ENCODE results near the gene RAB20.
"Not testable (repeated sequence)": the region's sequence is repeated elsewhere in the genome, so short reads cannot be mapped to it uniquely, and the experiment has no call there.

The RAB20 gene

DNA sequence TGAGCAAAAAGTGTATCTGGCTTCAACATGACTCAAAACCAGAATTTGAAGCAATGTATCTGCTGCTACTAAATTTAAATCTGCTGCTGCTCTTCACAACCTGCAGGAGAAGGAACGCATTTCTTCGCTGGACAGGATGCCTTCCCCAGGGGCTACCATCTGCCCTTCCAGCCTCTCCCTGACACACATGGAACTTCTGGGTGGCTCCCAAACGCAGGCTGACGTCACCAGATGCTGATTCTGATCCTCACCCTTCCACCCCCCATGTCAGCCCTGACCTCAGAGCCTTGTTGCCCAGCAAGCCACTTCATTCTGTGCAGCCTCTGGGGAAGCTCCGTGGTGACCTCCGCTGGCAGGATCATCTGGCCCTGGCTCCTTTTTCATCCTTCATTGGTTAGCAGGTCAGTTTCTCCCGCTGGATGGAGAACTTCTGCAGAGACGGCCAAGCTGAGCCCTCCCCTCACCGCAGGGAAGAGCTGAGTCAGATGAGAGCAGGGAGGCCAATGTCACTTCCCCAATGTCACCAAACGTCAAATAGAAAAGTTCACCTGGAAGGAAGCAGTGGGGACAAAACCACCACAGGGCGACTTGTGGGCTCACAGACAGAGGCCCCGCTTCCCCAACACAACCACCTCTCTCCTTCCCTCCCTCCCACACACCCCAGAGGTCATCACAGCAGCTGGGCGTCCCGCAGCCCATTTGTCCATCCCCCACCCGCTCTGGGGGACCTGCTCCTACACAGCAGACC lies 14.0 kb upstream of the RAB20 start:
- peak; percentile 39 for DNase-seq (ENCODE audit: low spot score)

DNA sequence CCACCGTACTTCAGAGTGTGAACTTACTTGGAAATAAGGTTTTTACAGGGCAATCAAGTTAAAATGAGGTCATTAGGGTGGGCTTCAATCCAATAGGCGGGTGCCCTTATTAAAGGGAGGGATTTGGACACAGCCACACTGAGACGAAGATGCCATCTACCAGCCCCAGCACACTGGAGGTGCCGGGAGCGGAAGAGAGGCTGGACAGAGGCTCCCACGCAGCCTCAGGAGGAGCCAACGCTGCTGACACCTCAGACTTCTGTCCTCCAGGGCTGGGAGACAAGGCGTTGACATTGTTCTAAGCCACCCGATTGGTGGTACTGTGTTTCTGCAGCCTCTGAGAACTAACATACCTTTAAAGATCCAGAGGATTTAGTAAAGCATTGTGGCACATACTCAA lies 12.6 kb upstream of the RAB20 start:
- no peak for DNase-seq (ENCODE audit: low spot score)

DNA sequence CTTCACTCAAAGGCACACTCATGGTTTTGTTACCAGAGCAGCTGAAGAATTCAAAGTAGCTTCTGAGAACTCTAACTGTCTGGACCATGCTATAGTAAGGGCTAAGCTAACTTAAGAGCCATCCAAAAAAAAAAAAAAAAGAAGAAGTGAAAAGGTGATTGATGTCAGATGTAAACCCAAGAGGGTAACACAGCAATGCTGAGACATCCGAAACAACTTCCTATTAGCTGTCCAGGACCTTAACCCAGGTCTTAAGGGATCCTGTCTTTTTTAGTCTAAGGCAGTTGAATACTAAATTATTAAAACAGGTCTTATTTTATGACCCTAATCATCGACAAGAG lies 11.2 kb upstream of the RAB20 start:
- no peak for DNase-seq (ENCODE audit: low spot score)

DNA sequence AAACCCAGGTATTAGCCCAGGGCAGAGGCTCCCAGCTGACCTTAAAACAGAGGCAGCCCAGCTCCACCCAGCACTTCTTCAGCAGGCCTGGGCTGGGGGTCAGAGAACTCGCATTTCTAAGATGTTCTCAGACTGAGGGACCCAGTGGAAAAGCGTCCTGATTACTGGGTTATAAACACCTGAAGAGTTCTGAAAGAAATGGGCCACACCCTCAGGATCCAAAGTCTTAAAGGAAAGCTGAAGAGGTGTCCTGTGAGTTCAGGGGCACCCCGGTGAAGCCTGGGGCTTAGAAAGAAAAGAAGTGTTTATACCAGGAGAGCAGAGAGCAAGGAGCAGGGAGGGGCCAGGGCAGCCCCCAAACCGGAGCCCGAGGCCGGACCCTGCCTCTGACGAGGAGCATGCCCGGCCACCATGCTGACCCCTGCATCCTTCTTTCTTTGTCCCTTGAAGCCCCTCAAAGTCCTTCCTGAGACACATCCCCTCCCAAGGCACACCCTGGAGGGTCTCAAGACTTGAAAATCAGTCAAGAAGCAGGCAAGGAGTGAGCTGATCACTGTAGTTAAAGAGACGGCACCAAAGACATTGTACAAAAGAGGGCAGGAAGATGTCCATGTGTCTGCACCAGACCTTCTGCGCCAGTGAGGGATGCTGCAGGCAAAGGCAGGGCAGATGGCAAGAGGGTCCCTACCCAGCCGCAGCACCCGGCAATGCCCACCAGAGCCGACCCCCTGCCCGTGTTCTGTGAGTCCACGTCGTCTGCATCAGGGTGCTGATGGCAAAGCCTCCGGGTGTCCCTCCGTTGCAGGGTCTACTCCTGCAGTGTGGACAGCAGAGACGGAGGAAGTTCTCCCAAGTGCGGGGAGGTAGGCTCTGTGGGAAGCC lies 10.6 kb upstream of the RAB20 start:
- no peak for DNase-seq (ENCODE audit: low spot score)

DNA sequence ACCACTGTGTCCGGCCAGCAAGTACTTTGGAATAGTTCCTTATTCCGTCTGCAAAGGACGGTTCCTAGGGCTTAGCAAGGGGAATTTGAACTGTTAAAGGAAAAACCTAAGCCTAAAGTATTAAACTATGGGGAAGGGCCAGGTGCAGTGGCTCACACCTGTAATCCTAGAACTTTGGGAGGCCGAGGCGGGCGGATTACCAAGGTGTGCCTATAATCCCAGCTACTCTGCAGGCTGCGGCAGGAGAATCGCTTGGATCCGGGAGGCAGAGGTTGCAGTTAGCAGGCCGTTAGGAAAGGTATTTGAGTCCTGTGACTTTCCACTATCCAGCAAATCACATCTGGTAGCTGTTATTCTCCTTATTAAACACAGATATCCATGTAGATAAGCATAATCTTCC lies 9.4 kb upstream of the RAB20 start:
- DNase-seq (ENCODE audit: low spot score): no peak

DNA sequence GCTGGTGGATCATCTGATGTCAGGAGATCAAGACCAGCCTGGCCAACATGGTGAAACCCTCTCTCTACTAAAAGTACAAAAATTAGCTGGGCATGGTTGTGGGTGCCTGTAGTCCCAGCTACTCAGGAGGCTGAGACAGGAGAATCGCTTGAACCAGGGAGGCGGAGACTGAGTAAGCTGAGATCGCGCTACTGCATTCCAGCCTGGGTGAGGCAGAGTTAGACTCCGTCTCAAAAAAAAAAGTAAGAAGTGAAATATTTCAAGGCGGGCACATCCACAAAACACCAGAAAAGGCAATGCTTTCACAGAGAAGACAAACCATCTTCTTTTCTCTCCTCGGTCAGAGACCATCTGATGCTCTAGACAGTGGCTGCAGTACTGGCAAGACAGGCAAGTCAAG lies 8.4 kb upstream of the RAB20 start:
- not testable (repeated sequence) for DNase-seq (ENCODE audit: low spot score)

DNA sequence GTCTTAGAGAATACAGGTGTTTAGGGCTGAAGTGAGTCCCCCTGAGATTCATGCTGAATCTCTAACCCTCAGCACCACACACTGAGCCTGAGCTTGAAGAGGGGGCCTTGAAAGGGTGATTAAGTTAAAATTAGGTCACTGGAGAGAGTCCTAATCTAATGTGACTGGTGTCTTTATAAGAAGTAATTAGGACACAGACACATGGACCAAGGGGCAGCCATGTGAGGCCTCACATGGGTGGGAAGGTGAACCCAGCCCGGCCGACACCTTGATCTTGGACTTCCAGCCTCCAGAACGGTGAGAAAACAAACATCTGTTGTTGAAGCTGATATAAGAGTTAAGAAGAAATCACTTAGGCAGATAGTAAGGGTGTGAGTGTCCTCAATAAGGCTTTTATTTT lies 7.1 kb upstream of the RAB20 start:
- no peak for DNase-seq (ENCODE audit: low spot score)

DNA sequence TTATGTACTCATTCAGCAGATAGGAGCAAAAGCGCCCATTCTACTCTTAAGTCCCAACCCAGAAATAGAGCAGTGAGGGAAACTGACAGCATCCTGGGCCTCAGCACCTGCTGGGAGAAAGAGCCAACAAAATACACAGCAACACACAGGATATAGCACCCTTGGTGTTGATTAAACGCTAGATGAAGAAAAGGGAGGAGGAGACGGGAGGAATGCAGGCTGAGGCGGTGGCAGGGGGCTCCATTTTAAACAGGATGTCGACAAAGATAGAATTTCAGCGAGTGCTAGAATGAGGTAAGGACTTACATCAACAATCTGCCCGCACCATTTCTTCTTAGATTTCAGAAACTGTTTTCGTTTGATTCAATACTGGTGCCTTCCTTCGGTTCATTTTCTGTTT lies 4.6 kb upstream of the RAB20 start:
- no peak for DNase-seq (ENCODE audit: low spot score)

DNA sequence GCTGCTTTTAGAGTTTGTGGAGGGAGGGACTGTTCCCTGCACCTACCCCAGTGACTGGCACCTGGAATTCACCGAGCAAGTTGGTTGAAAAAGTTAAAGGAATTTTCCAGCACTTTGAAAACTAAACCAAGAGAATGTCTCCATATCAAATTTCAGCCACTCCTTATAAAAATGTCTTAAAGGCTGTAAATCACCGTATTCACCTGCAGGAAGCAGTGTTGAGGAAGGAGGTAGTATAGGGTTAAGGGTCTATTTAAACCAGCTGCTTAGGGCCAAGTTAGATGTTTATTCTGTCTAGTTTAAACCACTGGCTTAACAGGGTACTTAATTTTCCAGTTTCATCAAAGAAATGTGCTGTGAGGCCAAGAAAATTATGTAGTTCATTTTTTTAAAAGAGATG lies 3.8 kb upstream of the RAB20 start:
- no peak for DNase-seq (ENCODE audit: low spot score)

DNA sequence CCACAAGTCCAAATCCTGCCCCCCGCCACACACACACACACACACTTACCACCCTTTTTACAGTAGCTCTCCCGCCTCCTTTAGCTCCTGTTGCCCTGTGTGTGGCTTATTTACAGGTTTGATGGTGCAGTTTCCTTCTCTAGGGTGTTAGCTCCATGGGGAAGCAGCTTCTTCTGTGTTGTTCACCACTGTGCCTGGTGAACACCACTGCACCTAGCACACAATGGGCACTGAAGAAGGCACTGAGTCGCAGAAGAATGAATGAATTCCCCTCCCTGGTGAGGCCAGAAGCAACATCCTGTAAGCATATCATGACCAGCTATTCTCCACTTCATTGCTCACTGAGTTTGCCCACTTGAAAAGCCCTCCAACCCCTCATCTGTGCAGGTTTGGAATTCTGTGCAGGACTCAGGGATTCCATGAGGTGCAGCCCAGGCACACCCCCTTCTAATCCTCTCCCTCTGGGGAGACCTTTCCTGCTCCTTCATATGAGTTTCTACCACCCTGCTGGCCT lies 3.0 kb upstream of the RAB20 start:
- DNase-seq (ENCODE audit: low spot score): no peak

DNA sequence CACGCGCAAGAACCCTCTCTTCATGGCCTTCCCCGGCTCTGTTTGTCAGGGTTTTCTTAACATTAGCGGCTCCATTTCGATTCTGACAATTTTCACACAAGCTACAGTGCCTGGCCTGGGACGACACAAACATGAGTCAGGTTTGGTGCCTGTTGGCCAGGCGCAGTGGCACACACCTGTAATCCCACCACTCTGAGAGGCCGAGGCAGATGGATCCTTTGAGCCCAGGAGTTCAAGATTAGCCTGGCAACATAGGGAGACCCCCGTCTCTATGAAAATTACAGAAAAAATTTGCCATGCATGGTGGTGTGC lies 1.9 kb upstream of the RAB20 start:
- no peak for DNase-seq (ENCODE audit: low spot score)

DNA sequence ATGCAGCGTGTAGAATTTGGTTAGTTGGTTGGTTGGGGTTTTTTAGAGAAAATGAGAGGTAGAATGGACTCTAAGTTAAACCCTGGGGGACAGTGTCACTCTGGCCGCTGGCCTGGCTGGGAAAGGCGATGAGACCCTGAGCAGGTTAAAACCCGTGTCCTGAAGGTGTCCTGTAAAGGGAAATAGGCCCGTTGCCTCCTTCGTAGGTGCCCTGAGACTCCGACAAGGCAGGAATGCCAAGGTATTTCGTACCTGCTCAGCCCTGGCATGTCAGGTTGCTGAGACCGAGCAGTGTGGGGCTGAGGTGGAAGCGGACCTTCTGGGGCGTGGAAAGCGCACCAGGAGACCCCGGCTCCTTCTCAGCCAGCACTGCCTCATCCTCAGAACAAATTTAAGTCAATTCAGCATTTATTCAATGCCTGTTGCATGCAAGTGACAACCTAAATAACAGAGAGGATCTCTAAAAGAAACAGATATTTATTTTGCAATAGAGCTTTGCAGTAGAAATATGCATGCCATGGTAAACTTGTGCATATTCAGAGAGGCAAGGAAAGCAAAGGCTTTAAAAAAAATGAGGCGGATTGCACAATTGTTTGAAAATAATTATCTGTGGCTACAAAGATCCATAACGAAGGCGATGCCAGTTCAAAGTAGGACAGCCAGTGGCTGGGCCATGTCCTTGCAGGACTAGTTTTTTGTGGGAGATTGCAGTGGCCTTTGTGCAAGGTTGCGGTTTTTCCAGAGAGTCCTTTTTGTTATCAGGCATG lies 1.4 kb upstream of the RAB20 start:
- DNase-seq (ENCODE audit: low spot score): no peak

DNA sequence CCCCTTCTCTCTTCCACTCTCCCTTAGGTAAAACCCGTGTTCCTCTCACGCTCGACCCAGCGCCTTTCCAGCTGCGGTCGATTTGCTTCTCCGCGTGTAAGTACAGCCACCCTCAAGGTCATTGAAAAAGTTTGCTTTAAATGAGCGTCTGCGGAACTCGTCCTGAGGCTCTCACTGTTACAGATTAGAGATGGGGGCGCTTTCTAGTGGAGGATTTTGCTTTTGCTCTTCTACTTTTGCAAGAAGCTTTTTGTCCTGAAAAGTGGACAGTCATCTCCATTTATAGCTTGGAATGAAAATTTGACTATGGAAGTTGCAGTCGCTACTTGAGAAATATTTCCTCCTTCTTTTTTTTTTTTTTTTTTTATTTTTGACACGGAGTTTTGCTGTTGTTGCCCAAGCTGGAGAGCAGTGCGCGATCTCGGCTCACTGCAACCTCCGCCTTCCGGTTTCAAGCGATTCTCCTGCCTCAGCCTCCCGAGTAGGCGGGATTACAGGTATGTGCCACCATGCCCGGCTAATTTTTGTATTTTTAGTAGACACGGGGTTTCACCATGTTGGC lies 595 bp upstream of the RAB20 start:
- DNase-seq (ENCODE audit: low spot score): no peak

DNA sequence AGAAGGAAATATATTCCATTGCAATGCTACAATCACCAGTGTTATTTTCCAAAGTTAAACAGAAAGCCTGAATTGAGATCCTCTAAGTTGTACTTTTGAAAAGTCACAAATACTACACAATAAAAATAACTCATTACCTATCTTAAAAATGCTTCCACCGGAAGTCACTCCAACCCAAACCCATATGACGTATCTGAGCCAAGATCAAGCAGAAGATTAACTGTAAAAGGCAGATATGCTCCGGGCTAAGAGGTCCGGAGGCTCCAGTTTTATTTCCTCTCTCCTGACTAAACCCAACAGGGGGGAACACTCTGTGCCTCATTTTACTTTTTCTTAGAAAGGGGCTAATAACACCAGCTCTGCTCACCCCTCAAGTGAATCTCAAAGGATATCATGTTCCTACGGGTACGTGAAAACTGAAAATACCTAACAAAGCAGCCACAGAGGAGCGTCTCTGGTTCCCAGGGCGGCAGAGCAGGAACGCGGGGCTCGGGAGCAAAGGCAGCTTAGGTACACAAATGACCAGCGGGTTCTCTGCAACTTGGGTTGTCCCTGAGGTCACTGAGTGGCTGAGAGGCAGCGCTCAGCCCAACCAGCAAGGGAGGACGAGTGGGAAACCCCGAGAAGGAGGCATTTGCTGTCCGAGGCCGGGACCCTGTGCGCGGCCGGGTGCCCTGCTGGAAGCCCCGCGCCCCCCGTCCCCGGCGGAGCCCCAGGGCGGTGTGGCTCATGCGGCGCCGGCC lies 750 bp downstream of the RAB20 start:
- no peak for DNase-seq (ENCODE audit: low spot score)

DNA sequence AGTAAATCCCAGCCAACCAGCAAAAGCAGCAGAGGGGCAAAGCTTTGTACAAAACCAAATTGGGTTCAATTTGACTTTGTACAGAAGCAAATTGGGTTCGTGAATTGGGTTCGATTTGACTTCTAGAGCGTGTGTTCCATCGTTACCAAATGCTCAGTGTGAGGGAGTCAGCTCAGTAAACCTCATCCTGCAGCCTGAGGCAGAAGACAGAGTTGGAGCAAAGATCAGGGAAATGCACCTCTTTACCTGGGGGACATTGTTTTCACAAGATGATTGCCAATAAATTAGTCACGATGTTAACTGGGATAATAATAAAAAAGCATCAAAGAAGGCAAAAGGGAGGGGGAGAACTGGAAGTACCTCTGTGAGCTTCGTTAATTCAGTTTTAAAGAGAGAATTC lies 1.5 kb downstream of the RAB20 start:
- no peak for DNase-seq (ENCODE audit: low spot score)

DNA sequence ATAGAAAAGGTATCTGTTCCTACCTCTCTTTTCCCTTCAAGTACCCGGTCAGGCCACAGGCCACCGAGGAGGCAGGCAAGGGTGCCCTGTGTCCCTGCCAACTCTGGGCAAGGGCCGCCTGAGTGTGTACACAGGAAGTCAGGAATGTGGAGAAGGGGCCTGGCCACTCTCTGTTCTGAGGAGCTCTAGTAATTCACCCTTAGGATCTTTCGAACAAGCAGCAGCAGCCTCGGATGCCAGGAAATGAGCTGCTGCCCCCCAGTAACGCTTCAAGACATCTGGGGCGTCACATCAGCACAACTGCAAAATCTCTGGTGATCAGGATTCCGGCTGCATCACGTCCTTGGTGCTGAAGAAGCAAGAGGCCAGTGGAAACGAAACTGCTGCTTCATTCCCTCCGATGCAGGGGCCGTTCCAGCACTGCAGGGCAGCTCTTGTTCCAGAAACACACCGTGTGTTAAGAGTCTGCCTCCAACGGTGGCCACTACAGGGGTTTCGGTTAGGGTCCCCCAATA lies 2.0 kb downstream of the RAB20 start:
- no peak for DNase-seq (ENCODE audit: low spot score)

DNA sequence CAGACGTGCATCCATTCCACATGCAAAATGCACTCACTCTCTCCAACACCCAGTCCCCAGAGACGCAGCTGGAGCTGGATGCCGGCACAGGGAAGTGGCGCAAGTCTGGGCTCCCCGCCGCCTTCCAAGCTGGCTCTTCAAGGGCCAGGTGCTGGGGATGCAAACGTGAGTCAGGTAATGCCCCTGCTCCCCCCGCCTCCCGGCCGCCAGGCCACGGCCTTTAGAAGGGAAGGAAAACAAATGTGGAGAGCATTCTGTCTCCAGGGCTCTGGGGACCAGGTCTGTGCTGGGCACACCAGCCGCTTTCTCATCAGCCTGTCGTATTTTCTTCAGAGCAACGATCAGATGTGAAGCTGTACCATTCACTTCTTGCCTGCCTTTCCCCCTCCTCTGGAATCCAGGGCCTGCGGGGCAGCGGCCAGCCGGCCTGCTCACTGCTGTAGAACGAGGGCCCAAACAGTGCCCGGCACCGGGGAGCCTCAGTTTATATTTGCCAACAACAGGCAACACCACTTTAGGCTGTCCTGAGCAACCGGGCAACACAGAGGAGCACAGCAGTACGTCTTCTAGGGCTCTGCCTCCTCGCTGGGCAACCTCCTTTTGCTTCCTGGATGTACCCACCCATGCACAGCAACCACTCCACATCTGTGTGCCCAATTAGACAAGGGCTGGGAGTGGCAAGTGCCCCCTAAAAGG lies 3.8 kb downstream of the RAB20 start:
- no peak for DNase-seq (ENCODE audit: low spot score)

DNA sequence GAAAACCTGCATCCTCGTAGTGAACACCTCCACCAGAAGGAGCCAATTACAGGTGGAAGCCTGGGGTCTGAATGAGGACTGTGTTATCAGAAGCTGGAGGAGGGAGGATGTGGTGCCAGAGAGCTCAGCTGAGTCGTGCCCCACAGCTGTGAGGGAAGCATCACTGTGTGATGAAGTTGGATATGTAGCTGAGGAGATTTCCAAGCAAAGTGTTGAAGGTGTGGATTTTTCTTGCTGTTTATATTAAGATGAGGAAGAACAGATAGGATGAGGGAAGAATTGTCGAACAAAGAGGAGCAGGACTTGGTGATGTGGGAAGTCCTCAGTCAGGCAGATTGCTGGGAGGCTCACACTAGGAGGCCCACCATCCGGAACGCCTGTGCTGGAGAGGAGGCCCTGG lies 4.4 kb downstream of the RAB20 start:
- DNase-seq (ENCODE audit: low spot score): no peak

DNA sequence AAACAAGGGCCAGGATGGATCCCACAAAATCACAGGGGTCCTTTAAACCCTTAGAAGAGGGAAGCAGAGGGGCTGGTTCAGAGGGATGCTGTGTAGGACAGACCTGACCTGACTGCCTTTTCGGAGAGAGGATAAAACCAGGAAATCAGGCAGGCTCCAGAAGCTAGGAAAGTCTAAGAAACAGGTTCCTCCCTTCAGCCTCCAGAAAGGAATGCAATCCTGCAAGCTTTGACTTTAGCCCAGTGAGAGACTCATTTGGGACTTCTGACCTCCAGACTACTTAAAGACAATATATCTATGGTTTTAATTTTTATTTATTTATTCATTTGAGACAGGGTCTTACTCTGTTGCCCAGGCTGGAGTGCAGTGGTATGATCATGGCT lies 5.3 kb downstream of the RAB20 start:
- DNase-seq (ENCODE audit: low spot score): no peak

DNA sequence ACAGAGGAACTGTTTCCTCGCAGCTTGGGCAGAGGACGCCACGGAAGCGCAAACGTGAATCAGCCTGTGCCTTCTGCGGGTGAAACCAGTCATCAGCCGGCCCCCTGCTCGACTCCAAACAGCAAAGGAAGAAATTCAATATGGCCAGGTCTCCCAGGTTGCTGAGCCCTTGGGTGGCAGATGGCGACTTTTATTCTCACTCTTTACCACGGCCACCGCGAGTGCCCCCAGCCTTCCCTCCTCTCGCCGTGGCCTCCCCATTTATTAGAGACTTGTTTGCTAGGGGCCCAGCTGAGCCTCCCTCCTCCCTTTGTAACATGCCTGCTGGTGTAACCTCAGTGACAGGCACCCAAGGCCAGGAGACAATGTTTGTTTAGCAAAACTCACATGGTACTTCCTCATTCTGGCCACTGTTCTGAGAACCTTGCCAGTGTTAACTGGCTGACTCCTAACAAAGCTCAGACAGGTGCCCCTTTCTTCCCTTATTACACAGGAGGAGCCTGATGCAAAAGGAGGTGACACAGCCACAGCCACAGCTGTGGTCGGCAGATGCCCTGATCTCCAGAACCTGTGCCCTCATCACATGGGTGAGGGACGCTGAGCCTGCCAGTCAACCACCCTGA lies 5.8 kb downstream of the RAB20 start:
- no peak for DNase-seq (ENCODE audit: low spot score)

DNA sequence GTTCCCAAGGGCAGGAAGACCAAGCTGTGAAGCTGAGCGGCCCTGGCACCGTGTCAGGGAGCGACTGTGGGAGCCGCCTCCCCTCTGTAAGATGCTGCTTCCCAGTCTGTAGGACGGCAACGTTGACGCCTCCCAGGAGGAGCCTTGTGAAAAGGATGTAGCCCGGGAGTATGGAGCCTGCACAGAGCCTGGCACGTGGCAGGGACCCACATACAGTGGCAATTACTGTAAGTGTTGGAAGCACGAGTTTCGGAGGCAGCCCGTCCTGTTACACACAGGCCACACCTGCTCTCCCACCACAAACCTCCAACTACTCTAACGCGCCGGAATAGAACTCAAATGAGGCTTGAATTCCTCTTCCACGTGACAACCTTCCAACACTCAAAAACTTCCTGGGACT lies 6.6 kb downstream of the RAB20 start:
- no peak for DNase-seq (ENCODE audit: low spot score)
